HepG2 (cell line): ENCODE results near the gene RBM23. TPM values are rescaled to one million over a fixed set of nuclear protein-coding genes. Genes with fewer than 3 reads are reported as not detected.
A peak's percentile ranks its signal among the peaks of the same experiment; 100 is the strongest.

ENCODE experiments used
- AHR ChIP-seq: IDR thresholded peaks from 2 replicates; pipeline ENCODE4 v1.6.1; 2018; ENCODE audit warnings: missing genetic modification reagents, missing compliant biosample characterization
- EZH2 ChIP-seq: conservative IDR thresholded peaks from 2 replicates; pipeline ENCODE4 v1.6.1; 2012; ENCODE audit warnings: mild to moderate bottlenecking, low read depth, low read length, moderate library complexity
- GFI1 ChIP-seq: sonication (generic); formaldehyde crosslinking; IDR thresholded peaks from 2 replicates; pipeline ENCODE4 v1.5.0; 2020; ENCODE audit warnings: missing genetic modification reagents, mild to moderate bottlenecking, borderline replicate concordance
- RBM22 ChIP-seq: fragments of 200-400 bp; formaldehyde crosslinking; optimal IDR thresholded peaks from 2 replicates; pipeline ENCODE3; 2017; ENCODE audit warnings: mild to moderate bottlenecking, low read length, moderate library complexity
- SNRNP70 ChIP-seq: fragments of 200-400 bp; formaldehyde crosslinking; IDR thresholded peaks from 2 replicates; pipeline ENCODE4 v1.6.1; 2017; ENCODE audit warnings: mild to moderate bottlenecking, low read depth, low read length, moderate library complexity
- SP5 ChIP-seq: IDR thresholded peaks from 2 replicates; pipeline ENCODE4 v1.6.1; 2016; ENCODE audit warnings: low read depth, borderline replicate concordance
- SPEN ChIP-seq: sonication (generic); formaldehyde crosslinking; IDR thresholded peaks from 2 replicates; pipeline ENCODE4 v1.5.1; 2020; ENCODE audit warnings: low read depth, mild to moderate bottlenecking, missing genetic modification reagents
- THAP11 ChIP-seq: IDR thresholded peaks from 2 replicates; pipeline ENCODE4 v1.6.1; 2016; ENCODE audit warnings: missing biosample characterization, missing genetic modification reagents
- ZNF296 ChIP-seq: sonication (generic); formaldehyde crosslinking; conservative IDR thresholded peaks from 2 replicates; pipeline ENCODE4 v1.5.0; 2020; ENCODE audit warnings: mild to moderate bottlenecking, missing genetic modification reagents
- ZNF430 ChIP-seq: sonication (generic); formaldehyde crosslinking; IDR thresholded peaks from 2 replicates; pipeline ENCODE4 v1.9.0; 2021; ENCODE audit warnings: mild to moderate bottlenecking, missing genetic modification reagents
- ZNF530 ChIP-seq: sonication (generic); formaldehyde crosslinking; IDR thresholded peaks from 2 replicates; pipeline ENCODE4 v1.5.0; 2020; ENCODE audit warnings: low read depth, mild to moderate bottlenecking, missing genetic modification reagents
- ZNF550 ChIP-seq: sonication (generic); formaldehyde crosslinking; IDR thresholded peaks from 2 replicates; pipeline ENCODE4 v1.4.0; 2020; ENCODE audit warnings: mild to moderate bottlenecking, missing genetic modification reagents, borderline replicate concordance
- ZNF563 ChIP-seq: sonication (generic); formaldehyde crosslinking; IDR thresholded peaks from 2 replicates; pipeline ENCODE4 v1.8.0; 2022; ENCODE audit warnings: mild to moderate bottlenecking, moderate library complexity, missing genetic modification reagents
- ZSCAN31 ChIP-seq: sonication (generic); formaldehyde crosslinking; IDR thresholded peaks from 2 replicates; pipeline ENCODE4 v1.5.0; 2020; ENCODE audit warnings: low read depth, mild to moderate bottlenecking, missing genetic modification reagents
- polyA plus RNA-seq, 8 experiments: library from polyadenylated mRNA; depleted of rRNA in 3 of 8; stranded (reverse) in 7 of 8; unstranded in 1 of 8; fragments of >200 nt; fragmentation: Illumina TruSeq in 4 of 8; extraction: Trizol in 4 of 8; gene quantifications; 2 replicates each; pipeline versions ENCODE4 v1.2.1 to v1.2.3, GENCODE V29; 2011 to 2016; ENCODE audit warnings: low read depth in 4 of 8, missing spikeins in 1 of 8, mixed read lengths in 1 of 8; ENCODE audit not compliant: insufficient read depth in 1 of 8
- total RNA-seq, 5 experiments: library from RNA; depleted of rRNA; stranded (reverse); fragments of >200 nt; fragmentation: Illumina TruSeq; extraction: Trizol; gene quantifications; 2 replicates each; pipeline ENCODE4 v1.2.3, GENCODE V29; 2016; ENCODE audit warnings: low read depth in 1 of 5
- TF ChIP-seq, protein P1 (sequence below): sonication (generic); formaldehyde crosslinking; IDR thresholded peaks from 2 replicates; pipeline ENCODE4 v1.4.0; 2020; ENCODE audit warnings: low read depth, mild to moderate bottlenecking, missing genetic modification reagents
- TF ChIP-seq, protein P2 (sequence below): sonication (generic); formaldehyde crosslinking; IDR thresholded peaks from 2 replicates; pipeline ENCODE4 v1.4.0; 2020; ENCODE audit warnings: mild to moderate bottlenecking, missing genetic modification reagents
- TF ChIP-seq, protein P3 (sequence below): sonication (generic); formaldehyde crosslinking; IDR thresholded peaks from 2 replicates; pipeline ENCODE4 v1.4.0; 2020; ENCODE audit warnings: mild to moderate bottlenecking, missing genetic modification reagents, borderline replicate concordance
- TF ChIP-seq, protein P4 (sequence below): sonication (generic); IDR thresholded peaks from 2 replicates; pipeline ENCODE4 v1.6.1; 2016; ENCODE audit warnings: low read depth, borderline replicate concordance
- TF ChIP-seq, protein P5 (sequence below): sonication (generic); formaldehyde crosslinking; IDR thresholded peaks from 2 replicates; pipeline ENCODE4 v1.4.0; 2020; ENCODE audit warnings: missing genetic modification reagents

RBM23 gene
- total and polyA plus RNA-seq, 2 of the 13 experiments (the other 11 are each of a cell fraction or from before 2014, with no cell fraction given), result 1.5 to 2.1 TPM

DNA sequence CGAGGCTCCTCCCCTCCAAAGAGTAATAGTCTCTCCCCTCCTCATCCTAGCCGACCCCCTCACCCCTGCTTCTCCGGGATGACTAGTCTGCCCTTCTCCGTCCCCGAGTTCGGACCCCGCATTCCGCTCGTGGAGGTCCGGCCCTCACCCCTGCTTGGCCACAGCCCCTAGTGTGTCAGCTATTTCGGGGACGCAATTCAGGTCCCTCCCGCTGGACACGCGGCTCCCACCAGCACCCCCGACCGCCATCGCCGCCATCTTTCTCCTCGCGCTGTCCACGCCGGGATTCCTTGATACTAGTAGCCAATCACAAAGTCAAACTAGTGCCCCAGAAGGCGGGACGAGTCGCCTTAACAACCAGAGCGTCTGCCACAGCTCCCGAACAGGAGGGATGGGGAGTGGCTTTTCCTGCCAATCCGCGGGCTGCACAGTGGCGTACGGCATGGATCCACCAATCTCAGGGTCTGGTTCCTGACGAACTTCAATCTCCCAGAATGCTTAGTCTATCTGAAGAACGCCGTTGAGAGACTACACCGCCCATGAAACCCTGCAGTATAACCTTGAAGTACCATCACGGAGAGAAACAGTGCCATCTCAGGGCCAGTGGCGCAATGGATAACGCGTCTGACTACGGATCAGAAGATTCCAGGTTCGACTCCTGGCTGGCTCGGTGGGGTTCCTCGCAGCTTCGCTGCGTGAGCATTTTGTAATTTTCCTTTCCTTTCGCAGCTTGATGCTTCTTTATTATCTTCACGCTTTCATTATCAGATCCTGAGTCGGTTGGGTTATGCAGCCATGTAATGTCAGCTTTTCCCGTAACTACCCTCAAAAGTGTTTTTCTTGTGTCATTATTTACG, 10.4 kb upstream of the RBM23 start, which contains the start of gene PRMT5 (continued):
- TF ChIP-seq RBM22 (peak; percentile 100), ZSCAN31 (CRISPR knock-in tag) (peak; percentile 99), ZNF563 (CRISPR knock-in tag) (peak; percentile 95; the same call in 1 of the 2 replicates), EZH2 (no peak), GFI1 (CRISPR knock-in tag) (peak; percentile 85; the same call in 1 of the 2 replicates), ZNF296 (peak; percentile 95), THAP11 (peak; percentile 94), SP5 (CRISPR knock-in tag) (peak; percentile 81), ZNF530 (CRISPR knock-in tag) (no peak), ZNF550 (CRISPR knock-in tag) (peak; percentile 74), SPEN (CRISPR knock-in tag) (peak; percentile 90), AHR (CRISPR knock-in tag) (peak; percentile 86), SNRNP70 (no peak), ZNF430 (CRISPR knock-in tag) (peak; percentile 97)
- TF ChIP-seq, protein P1, sequence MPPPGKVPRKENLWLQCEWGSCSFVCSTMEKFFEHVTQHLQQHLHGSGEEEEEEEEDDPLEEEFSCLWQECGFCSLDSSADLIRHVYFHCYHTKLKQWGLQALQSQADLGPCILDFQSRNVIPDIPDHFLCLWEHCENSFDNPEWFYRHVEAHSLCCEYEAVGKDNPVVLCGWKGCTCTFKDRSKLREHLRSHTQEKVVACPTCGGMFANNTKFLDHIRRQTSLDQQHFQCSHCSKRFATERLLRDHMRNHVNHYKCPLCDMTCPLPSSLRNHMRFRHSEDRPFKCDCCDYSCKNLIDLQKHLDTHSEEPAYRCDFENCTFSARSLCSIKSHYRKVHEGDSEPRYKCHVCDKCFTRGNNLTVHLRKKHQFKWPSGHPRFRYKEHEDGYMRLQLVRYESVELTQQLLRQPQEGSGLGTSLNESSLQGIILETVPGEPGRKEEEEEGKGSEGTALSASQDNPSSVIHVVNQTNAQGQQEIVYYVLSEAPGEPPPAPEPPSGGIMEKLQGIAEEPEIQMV, result peak; percentile 96
- TF ChIP-seq, protein P2, sequence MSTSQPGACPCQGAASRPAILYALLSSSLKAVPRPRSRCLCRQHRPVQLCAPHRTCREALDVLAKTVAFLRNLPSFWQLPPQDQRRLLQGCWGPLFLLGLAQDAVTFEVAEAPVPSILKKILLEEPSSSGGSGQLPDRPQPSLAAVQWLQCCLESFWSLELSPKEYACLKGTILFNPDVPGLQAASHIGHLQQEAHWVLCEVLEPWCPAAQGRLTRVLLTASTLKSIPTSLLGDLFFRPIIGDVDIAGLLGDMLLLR, result peak; percentile 87; the same call in 1 of the 2 replicates
- TF ChIP-seq, protein P3, sequence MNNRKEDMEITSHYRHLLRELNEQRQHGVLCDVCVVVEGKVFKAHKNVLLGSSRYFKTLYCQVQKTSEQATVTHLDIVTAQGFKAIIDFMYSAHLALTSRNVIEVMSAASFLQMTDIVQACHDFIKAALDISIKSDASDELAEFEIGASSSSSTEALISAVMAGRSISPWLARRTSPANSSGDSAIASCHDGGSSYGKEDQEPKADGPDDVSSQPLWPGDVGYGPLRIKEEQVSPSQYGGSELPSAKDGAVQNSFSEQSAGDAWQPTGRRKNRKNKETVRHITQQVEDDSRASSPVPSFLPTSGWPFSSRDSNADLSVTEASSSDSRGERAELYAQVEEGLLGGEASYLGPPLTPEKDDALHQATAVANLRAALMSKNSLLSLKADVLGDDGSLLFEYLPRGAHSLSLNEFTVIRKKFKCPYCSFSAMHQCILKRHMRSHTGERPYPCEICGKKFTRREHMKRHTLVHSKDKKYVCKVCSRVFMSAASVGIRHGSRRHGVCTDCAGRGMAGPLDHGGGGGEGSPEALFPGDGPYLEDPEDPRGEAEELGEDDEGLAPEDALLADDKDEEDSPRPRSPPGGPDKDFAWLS (CRISPR knock-in tag), result peak; percentile 53; the same call in 1 of the 2 replicates
- TF ChIP-seq, protein P4, sequence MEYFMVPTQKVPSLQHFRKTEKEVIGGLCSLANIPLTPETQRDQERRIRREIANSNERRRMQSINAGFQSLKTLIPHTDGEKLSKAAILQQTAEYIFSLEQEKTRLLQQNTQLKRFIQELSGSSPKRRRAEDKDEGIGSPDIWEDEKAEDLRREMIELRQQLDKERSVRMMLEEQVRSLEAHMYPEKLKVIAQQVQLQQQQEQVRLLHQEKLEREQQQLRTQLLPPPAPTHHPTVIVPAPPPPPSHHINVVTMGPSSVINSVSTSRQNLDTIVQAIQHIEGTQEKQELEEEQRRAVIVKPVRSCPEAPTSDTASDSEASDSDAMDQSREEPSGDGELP, result no peak
- TF ChIP-seq, protein P5, sequence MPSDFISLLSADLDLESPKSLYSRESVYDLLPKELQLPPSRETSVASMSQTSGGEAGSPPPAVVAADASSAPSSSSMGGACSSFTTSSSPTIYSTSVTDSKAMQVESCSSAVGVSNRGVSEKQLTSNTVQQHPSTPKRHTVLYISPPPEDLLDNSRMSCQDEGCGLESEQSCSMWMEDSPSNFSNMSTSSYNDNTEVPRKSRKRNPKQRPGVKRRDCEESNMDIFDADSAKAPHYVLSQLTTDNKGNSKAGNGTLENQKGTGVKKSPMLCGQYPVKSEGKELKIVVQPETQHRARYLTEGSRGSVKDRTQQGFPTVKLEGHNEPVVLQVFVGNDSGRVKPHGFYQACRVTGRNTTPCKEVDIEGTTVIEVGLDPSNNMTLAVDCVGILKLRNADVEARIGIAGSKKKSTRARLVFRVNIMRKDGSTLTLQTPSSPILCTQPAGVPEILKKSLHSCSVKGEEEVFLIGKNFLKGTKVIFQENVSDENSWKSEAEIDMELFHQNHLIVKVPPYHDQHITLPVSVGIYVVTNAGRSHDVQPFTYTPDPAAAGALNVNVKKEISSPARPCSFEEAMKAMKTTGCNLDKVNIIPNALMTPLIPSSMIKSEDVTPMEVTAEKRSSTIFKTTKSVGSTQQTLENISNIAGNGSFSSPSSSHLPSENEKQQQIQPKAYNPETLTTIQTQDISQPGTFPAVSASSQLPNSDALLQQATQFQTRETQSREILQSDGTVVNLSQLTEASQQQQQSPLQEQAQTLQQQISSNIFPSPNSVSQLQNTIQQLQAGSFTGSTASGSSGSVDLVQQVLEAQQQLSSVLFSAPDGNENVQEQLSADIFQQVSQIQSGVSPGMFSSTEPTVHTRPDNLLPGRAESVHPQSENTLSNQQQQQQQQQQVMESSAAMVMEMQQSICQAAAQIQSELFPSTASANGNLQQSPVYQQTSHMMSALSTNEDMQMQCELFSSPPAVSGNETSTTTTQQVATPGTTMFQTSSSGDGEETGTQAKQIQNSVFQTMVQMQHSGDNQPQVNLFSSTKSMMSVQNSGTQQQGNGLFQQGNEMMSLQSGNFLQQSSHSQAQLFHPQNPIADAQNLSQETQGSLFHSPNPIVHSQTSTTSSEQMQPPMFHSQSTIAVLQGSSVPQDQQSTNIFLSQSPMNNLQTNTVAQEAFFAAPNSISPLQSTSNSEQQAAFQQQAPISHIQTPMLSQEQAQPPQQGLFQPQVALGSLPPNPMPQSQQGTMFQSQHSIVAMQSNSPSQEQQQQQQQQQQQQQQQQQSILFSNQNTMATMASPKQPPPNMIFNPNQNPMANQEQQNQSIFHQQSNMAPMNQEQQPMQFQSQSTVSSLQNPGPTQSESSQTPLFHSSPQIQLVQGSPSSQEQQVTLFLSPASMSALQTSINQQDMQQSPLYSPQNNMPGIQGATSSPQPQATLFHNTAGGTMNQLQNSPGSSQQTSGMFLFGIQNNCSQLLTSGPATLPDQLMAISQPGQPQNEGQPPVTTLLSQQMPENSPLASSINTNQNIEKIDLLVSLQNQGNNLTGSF (CRISPR knock-in tag), result 0 out of 2 replicates have a peak, but pooled peaks have one; percentile 59
